ENCODE results near the gene AAMP. TPM values are rescaled to one million over a fixed set of nuclear protein-coding genes. Genes with fewer than 3 reads are reported as not detected.

AAMP gene
- total and polyA plus RNA-seq, 12 donors: 54.8 to 314 (median 110) TPM

- Histone ChIP-seq H3K27me3 (no peaks in the 10 kb centered on the region), H3K36me3 (replicated peaks in 1 of 2) (peaks cover 0 to 89% of the 10 kb centered on the region in 2 donors), H3K4me3 (no peak overlapping the region), H3K4me1 (replicated peaks in 1 of 2) (peaks cover 4 to 15% of the 10 kb centered on the region in 2 donors), H3K27ac (no peak overlapping the region), H3K9me3 (replicated peaks in 1 of 3) (no peaks in the 10 kb centered on the region)
- DNase-seq: no peak
- intact Hi-C loops (cut with DNase I): no loop called here
- WGBS, 4 donors: 87 to 93% (median 91%) methylated on average over 4 of the region's 4 CpGs
- TF ChIP-seq POLR2A (IDR thresholded peaks at IDR 0.05): no peak
- no peak for TF ChIP-seq CTCF (IDR thresholded peaks at IDR 0.05)
Measured at GRCh38 chr2:218236829-218237228, 33.1 kb downstream of the AAMP start.

DNA sequence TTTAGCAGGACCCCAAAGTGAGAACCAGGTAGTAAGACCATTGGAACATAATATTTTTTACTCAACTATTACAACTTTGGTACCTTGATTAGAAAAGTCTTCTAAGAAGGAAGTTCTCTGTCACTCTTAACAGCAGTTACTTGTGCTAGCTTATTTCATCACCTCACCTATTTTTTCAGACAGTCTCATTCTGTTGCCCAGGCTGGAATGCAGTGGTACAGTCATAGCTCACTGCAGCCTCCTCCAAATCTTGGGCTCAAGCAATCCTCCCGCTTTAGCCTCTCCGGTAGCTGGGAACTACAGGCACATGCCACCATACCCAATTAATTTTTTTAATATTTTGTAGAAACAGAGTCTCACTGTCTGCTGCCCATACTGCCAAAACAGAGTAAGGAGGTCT lies 34.9 kb downstream of the AAMP start:
- TF ChIP-seq POLR2A (IDR thresholded peaks at IDR 0.05): no peak
- TF ChIP-seq CTCF (IDR thresholded peaks at IDR 0.05): no peak
- intact Hi-C loops (cut with DNase I): no loop called here
- DNase-seq: no peak
- H3K4me3 ChIP-seq: no peak overlapping the region
- H3K36me3 ChIP-seq (replicated peaks in 1 of 2): peaks cover 0 to 89% of the 10 kb centered on the region in 2 donors
- 91 to 100% (median 97%) methylated on average over 2 of the region's 2 CpGs for WGBS, 4 donors
- H3K9me3 ChIP-seq (replicated peaks in 1 of 3): no peaks in the 10 kb centered on the region
- H3K27ac ChIP-seq: no peak overlapping the region
- H3K27me3 ChIP-seq: no peaks in the 10 kb centered on the region
- peaks cover 15 to 19% of the 10 kb centered on the region in 2 donors for H3K4me1 ChIP-seq (replicated peaks in 1 of 2)

DNA sequence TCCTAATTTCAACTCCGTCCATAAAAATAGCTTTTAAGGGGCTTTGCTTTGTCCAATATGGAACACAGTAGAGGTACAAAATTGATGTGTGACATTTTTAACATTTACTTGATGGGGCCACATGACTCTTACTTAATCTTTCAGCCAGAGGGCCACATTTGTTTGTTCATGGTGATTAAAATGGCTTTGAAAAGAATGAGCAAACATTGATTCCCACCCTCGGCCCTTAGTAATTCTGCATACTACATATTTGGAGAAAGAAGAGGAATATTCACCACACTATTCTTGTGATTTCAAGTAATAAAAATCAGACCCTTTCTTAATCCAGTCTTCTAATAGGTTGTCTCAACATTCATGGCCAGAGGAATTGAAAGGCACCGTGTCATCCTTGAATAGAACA lies 35.4 kb downstream of the AAMP start:
- DNase-seq: no peak
- H3K4me3 ChIP-seq: no peak overlapping the region
- H3K4me1 ChIP-seq (replicated peaks in 1 of 2): peaks cover 20 to 24% of the 10 kb centered on the region in 2 donors
- H3K36me3 ChIP-seq (replicated peaks in 1 of 2): peaks cover 0 to 87% of the 10 kb centered on the region in 2 donors
- intact Hi-C loops (cut with DNase I): no loop called here
- H3K9me3 ChIP-seq (replicated peaks in 1 of 3): no peaks in the 10 kb centered on the region
- WGBS, 4 donors: 62 to 92% (median 64%) methylated on average over 2 to 3 of the region's 3 CpGs
- no peak overlapping the region for H3K27ac ChIP-seq
- no peak for TF ChIP-seq POLR2A (IDR thresholded peaks at IDR 0.05)
- no peak for TF ChIP-seq CTCF (IDR thresholded peaks at IDR 0.05)
- no peaks in the 10 kb centered on the region for H3K27me3 ChIP-seq

GRCh38 chr2:218233543-218233942 lies 36.4 kb downstream of the AAMP start:
- 85 to 90% (median 90%) methylated on average over 4 of the region's 4 CpGs for WGBS, 4 donors
- intact Hi-C loops (cut with DNase I): no loop called here
- H3K4me1 ChIP-seq (replicated peaks in 1 of 2): peaks cover 27 to 30% of the 10 kb centered on the region in 2 donors
- no peak for DNase-seq
- no peak overlapping the region for H3K4me3 ChIP-seq
- H3K36me3 ChIP-seq (replicated peaks in 1 of 2): peaks cover 0 to 81% of the 10 kb centered on the region in 2 donors
- H3K9me3 ChIP-seq (replicated peaks in 1 of 3): no peaks in the 10 kb centered on the region
- no peak for TF ChIP-seq POLR2A (IDR thresholded peaks at IDR 0.05)
- TF ChIP-seq CTCF (IDR thresholded peaks at IDR 0.05): no peak
- no peak overlapping the region for H3K27ac ChIP-seq
- no peaks in the 10 kb centered on the region for H3K27me3 ChIP-seq

Data from adrenal gland (tissue), 12 donors.